Coronary artery (tissue), 2 donors: ENCODE measurements around the gene ERC2.

ENCODE experiments used
- DNase-seq: peaks from one replicate; pipeline ENCODE4 v3.0.0-alpha.2; 2017; ENCODE audit warnings: low spot score
- H3K27ac ChIP-seq, 2 donors: fragments of 200-600 bp; sonication (generic); one replicate each; pipeline ENCODE4 v1.5.1; 2016 to 2019
- H3K4me3 ChIP-seq: fragments of 200-600 bp; sonication (generic); 2 replicates; pipeline ENCODE4 v1.5.1; 2016; ENCODE audit warnings: mild to moderate bottlenecking, moderate library complexity
- CTCF ChIP-seq: fragments of 200-600 bp; sonication (generic); IDR thresholded peaks from one replicate; pipeline ENCODE4 v1.5.1; 2019; ENCODE audit warnings: antibody characterized with exemption

The ERC2 gene

DNA sequence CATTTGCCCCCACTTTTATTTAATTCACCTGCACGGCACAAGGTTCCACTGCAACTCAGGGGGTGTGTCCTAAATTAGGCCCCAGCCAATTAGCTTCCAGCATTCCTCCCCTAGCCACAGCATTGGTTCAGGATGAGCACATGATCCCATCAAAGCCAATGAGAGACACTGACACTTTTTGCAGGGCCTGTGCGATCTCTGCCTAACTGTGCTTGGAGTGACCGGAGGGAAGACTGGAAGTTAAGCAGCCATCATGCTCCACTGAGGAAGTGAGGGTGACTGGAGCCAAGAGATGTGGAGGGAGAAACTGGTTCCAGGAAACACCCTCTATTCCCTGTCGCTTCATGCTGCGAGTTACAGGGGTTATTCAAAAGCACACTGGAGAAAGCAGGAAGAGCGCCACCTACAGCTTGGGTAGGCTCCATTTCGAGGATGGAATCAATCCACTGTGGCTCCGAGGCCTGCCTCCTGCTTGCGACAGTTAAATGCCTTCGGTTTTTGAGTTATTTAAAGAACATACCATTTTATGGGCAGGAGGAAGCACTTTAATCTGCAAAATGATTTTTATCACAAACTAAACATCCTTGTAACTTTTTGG is 858.9 kb downstream of the ERC2 start:
- no peak for TF ChIP-seq CTCF
- Histone ChIP-seq H3K4me3 (no peak overlapping the region), H3K27ac (no peak overlapping the region)
- DNase-seq, result no peak

GRCh38 chr3:55608301-55608937 is 859.8 kb downstream of the ERC2 start:
- no peak for TF ChIP-seq CTCF
- no peak overlapping the region for H3K4me3 ChIP-seq
- DNase-seq, result no peak
- no peak overlapping the region for H3K27ac ChIP-seq

DNA sequence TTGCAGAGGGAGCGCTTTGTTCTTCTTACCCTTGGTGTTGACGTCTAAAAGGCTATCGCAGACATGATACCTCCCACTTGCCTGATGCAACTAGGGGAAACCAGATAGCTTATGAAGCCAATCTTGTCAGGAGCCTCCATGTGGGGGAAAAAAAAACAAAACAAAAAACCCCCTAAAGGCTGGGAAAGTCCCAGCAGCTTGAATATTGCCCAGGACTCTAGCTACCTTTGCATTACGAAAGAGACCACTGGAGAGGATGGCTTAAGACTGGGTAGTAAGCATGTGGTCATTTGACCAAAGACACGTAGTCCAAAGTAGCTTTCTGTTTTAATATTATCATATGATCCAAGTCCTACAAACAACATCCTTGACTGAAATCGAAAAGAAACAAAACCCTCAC is 860.4 kb downstream of the ERC2 start:
- DNase-seq, result no peak
- Histone ChIP-seq H3K4me3 (no peak overlapping the region), H3K27ac (no peak overlapping the region)
- no peak for TF ChIP-seq CTCF

DNA sequence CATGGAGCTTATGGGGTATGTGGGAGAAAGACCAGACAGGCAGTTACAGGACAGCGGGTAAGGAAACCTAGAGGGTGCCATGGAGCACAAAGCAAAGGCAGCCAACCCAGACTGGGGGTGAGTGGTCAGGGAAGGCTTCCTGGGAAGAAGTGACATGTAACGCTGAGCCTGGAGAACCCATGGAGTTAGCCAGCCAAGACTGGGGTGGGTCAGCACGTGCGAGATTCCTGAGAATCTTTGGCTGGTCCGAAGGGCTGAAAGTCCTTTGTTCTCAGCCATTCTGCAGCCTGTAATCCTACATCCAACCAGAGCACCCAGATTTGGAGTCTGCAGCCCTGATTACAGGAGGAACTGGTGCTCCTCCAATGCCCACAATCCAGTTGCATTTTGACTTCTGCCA is 861.1 kb downstream of the ERC2 start:
- H3K4me3 ChIP-seq, result no peak overlapping the region
- H3K27ac ChIP-seq, result no peak overlapping the region
- no peak for TF ChIP-seq CTCF
- DNase-seq, result no peak

DNA sequence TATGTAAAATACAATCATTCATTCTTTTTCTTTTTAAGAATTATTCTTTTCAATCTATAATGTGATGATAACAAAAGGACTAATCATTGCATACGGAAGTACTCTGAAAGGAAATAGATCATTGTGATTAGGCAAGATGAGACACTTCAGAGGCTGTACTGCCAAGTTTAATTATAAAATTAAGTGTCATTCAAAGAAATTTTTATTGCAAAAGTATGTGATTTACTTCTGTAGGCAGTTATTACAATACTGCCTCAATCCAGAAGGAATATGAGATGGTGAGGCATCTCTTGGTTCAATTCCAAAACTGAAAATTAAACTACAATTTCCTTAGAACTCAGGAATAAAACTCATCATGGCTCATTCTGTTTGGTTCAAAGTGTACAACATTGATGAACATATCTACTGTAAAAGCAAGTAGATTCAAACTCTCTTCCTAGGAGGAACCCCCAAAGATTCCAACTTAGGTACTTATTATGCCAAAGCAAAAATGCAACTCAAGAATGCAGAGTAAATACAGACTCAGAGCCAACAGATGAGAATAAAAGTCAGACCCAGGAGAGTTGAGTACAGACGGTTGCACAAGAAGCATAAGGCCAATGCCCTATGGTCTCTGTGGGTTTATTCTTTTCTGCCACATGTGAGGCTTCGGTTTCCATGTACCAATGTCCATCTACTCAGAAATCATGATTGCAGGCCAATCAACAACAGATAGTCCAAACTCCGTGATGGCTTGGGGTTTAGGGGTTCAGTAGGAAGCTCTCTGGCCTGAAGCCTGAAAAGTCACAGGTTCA is 862.6 kb downstream of the ERC2 start:
- no peak overlapping the region for H3K27ac ChIP-seq
- H3K4me3 ChIP-seq, result no peak overlapping the region
- no peak for DNase-seq
- TF ChIP-seq CTCF, result no peak

DNA sequence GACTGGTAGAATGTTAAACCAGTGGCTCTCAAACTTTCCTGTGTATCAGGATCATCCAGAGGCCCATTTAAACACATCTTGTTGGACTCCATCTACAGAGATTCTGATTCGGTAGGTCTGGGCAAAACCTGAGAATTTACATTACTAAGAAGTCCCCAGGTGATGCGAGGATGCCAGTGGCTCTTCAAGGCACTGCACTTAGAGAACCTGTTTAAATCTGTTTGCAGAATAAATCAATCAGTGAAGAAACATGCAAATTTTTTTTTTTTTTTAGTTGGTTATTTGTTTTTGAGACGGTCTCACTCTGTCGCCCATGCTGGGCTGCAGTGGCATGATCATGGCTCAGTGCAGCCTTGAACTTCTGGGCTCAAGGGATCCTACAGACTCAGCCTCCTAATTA is 863.4 kb downstream of the ERC2 start:
- no peak for DNase-seq
- no peak overlapping the region for H3K27ac ChIP-seq
- H3K4me3 ChIP-seq, result no peak overlapping the region
- no peak for TF ChIP-seq CTCF
